H1 (cell line): ENCODE results near the gene GALNT18. TPM values are rescaled to one million over a fixed set of nuclear protein-coding genes. Genes with fewer than 3 reads are reported as not detected.

Experiments used
- ASH2L ChIP-seq: fragments of 200-600, 300-600 bp; sonication (generic); IDR thresholded peaks from one replicate; pipeline ENCODE4 v1.7.1; 2017; ENCODE audit warnings: low read length
- CEBPB ChIP-seq: IDR thresholded peaks from 2 replicates; pipeline ENCODE4 v1.6.1; 2012; ENCODE audit warnings: low read depth, low read length
- CHD2 ChIP-seq: IDR thresholded peaks from 2 replicates; pipeline ENCODE4 v1.6.1; 2012; ENCODE audit warnings: low read length, improper control_type of control experiment
- EP300 ChIP-seq, 2 experiments: IDR thresholded peaks; 1 replicate in 1 of 2; 2 replicates in 1 of 2; pipeline ENCODE4 v1.6.1; 2011 to 2012; ENCODE audit warnings: low read depth in 2 of 2, low read length in 2 of 2, mild to moderate bottlenecking in 2 of 2, borderline replicate concordance in 1 of 2, inconsistent platforms in 1 of 2, moderate library complexity in 1 of 2
- FOSL1 ChIP-seq: IDR thresholded peaks from 2 replicates; pipeline ENCODE4 v1.6.1; 2011; ENCODE audit warnings: mild to moderate bottlenecking, low read depth, low read length, moderate library complexity; ENCODE audit not compliant: insufficient read depth
- HDAC6 ChIP-seq: IDR thresholded peaks from one replicate; pipeline ENCODE4 v1.7.1; 2012; ENCODE audit warnings: low read depth, mild to moderate bottlenecking, inconsistent platforms, low read length, moderate library complexity
- MAFK ChIP-seq: IDR thresholded peaks from 2 replicates; pipeline ENCODE4 v1.6.1; 2012; ENCODE audit warnings: low read depth, mild to moderate bottlenecking, improper control_type of control experiment, low read length
- SIX5 ChIP-seq: IDR thresholded peaks from 2 replicates; pipeline ENCODE4 v1.6.1; 2011; ENCODE audit warnings: mild to moderate bottlenecking, low read depth, low read length
- SP4 ChIP-seq: IDR thresholded peaks from 2 replicates; pipeline ENCODE4 v1.6.1; 2012; ENCODE audit warnings: low read length, inconsistent platforms
- TEAD4 ChIP-seq: IDR thresholded peaks from 2 replicates; pipeline ENCODE4 v1.6.1; 2012; ENCODE audit warnings: low read depth, low read length, inconsistent platforms, mixed read lengths
- polyA plus RNA-seq, 7 experiments: library from polyadenylated mRNA; depleted of rRNA in 3 of 7; stranded (reverse) in 5 of 7; unstranded in 2 of 7; fragments of >200 nt in 5 of 7; fragments of 200-250 nt in 2 of 7; gene quantifications; 1 replicate in 5 of 7; 2 replicates in 1 of 7; 4 replicates in 1 of 7; pipeline versions ENCODE4 v1.2.1 to v1.2.3, GENCODE V29; 2011 to 2013; ENCODE audit warnings: missing spikeins in 2 of 7, mixed read lengths in 2 of 7
- total RNA-seq: library from RNA; stranded (reverse); fragmentation: NEBNext Ultra II Directional; extraction: Animal tissue kit (Norgen Biotek cat#: 25700); gene quantifications from 2 replicates; pipeline ENCODE4 v1.2.1, GENCODE V29; 2021
- TF ChIP-seq, protein P1 (sequence below): fragments of 300-600 bp; sonication (generic); IDR thresholded peaks from 2 replicates; pipeline ENCODE4 v1.7.1; 2012; ENCODE audit warnings: low read length, moderate library complexity, mild to moderate bottlenecking, inconsistent platforms; ENCODE audit not compliant: insufficient replicate concordance
- TF ChIP-seq, protein P2 (sequence below): IDR thresholded peaks from 2 replicates; pipeline ENCODE4 v1.6.1; 2011; ENCODE audit warnings: low read length, improper control_type of control experiment

The GALNT18 gene
- total and polyA plus RNA-seq, 2 of the 8 experiments (the other 6 are each of a cell fraction or from before 2014, with no cell fraction given), result 6.0 to 9.4 TPM

GRCh38 chr11:11348303-11348702 is 273.5 kb downstream of the GALNT18 start (continued):
- TF ChIP-seq, protein P1, sequence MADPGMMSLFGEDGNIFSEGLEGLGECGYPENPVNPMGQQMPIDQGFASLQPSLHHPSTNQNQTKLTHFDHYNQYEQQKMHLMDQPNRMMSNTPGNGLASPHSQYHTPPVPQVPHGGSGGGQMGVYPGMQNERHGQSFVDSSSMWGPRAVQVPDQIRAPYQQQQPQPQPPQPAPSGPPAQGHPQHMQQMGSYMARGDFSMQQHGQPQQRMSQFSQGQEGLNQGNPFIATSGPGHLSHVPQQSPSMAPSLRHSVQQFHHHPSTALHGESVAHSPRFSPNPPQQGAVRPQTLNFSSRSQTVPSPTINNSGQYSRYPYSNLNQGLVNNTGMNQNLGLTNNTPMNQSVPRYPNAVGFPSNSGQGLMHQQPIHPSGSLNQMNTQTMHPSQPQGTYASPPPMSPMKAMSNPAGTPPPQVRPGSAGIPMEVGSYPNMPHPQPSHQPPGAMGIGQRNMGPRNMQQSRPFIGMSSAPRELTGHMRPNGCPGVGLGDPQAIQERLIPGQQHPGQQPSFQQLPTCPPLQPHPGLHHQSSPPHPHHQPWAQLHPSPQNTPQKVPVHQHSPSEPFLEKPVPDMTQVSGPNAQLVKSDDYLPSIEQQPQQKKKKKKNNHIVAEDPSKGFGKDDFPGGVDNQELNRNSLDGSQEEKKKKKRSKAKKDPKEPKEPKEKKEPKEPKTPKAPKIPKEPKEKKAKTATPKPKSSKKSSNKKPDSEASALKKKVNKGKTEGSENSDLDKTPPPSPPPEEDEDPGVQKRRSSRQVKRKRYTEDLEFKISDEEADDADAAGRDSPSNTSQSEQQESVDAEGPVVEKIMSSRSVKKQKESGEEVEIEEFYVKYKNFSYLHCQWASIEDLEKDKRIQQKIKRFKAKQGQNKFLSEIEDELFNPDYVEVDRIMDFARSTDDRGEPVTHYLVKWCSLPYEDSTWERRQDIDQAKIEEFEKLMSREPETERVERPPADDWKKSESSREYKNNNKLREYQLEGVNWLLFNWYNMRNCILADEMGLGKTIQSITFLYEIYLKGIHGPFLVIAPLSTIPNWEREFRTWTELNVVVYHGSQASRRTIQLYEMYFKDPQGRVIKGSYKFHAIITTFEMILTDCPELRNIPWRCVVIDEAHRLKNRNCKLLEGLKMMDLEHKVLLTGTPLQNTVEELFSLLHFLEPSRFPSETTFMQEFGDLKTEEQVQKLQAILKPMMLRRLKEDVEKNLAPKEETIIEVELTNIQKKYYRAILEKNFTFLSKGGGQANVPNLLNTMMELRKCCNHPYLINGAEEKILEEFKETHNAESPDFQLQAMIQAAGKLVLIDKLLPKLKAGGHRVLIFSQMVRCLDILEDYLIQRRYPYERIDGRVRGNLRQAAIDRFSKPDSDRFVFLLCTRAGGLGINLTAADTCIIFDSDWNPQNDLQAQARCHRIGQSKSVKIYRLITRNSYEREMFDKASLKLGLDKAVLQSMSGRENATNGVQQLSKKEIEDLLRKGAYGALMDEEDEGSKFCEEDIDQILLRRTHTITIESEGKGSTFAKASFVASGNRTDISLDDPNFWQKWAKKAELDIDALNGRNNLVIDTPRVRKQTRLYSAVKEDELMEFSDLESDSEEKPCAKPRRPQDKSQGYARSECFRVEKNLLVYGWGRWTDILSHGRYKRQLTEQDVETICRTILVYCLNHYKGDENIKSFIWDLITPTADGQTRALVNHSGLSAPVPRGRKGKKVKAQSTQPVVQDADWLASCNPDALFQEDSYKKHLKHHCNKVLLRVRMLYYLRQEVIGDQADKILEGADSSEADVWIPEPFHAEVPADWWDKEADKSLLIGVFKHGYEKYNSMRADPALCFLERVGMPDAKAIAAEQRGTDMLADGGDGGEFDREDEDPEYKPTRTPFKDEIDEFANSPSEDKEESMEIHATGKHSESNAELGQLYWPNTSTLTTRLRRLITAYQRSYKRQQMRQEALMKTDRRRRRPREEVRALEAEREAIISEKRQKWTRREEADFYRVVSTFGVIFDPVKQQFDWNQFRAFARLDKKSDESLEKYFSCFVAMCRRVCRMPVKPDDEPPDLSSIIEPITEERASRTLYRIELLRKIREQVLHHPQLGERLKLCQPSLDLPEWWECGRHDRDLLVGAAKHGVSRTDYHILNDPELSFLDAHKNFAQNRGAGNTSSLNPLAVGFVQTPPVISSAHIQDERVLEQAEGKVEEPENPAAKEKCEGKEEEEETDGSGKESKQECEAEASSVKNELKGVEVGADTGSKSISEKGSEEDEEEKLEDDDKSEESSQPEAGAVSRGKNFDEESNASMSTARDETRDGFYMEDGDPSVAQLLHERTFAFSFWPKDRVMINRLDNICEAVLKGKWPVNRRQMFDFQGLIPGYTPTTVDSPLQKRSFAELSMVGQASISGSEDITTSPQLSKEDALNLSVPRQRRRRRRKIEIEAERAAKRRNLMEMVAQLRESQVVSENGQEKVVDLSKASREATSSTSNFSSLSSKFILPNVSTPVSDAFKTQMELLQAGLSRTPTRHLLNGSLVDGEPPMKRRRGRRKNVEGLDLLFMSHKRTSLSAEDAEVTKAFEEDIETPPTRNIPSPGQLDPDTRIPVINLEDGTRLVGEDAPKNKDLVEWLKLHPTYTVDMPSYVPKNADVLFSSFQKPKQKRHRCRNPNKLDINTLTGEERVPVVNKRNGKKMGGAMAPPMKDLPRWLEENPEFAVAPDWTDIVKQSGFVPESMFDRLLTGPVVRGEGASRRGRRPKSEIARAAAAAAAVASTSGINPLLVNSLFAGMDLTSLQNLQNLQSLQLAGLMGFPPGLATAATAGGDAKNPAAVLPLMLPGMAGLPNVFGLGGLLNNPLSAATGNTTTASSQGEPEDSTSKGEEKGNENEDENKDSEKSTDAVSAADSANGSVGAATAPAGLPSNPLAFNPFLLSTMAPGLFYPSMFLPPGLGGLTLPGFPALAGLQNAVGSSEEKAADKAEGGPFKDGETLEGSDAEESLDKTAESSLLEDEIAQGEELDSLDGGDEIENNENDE, result no peak
- no peak for TF ChIP-seq TEAD4
- TF ChIP-seq ASH2L, result no peak
- no peak for TF ChIP-seq CEBPB
- no peak for TF ChIP-seq CHD2
- TF ChIP-seq MAFK, result no peak
- TF ChIP-seq, protein P2, sequence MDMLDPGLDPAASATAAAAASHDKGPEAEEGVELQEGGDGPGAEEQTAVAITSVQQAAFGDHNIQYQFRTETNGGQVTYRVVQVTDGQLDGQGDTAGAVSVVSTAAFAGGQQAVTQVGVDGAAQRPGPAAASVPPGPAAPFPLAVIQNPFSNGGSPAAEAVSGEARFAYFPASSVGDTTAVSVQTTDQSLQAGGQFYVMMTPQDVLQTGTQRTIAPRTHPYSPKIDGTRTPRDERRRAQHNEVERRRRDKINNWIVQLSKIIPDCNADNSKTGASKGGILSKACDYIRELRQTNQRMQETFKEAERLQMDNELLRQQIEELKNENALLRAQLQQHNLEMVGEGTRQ, result no peak
- TF ChIP-seq SP4, result no peak
- TF ChIP-seq HDAC6, result no peak
- no peak for TF ChIP-seq EP300 (IDR thresholded peaks at IDR 0.05; ENCODE audit: borderline replicate concordance in 1 of 2, low read depth in 2 of 2, low read length in 2 of 2)
- no peak for TF ChIP-seq FOSL1
- TF ChIP-seq SIX5, result no peak
